OCI-LY3 (cell line): ENCODE results near the gene BCKDHB.

Experiments
- EZH2phosphoT487 ChIP-seq: fragments of 200-600 bp; shearing (Covaris generic); IDR thresholded peaks from 2 replicates; pipeline ENCODE4 v1.6.1; 2018; ENCODE audit warnings: antibody characterized with exemption, mixed run types, low read depth
- TF ChIP-seq, protein P1 (sequence below): fragments of 200-600, 300-600 bp; sonication (generic); IDR thresholded peaks from 2 replicates; pipeline ENCODE4 v1.5.1; 2014; ENCODE audit warnings: antibody characterized with exemption, low read length, low read depth

DNA sequence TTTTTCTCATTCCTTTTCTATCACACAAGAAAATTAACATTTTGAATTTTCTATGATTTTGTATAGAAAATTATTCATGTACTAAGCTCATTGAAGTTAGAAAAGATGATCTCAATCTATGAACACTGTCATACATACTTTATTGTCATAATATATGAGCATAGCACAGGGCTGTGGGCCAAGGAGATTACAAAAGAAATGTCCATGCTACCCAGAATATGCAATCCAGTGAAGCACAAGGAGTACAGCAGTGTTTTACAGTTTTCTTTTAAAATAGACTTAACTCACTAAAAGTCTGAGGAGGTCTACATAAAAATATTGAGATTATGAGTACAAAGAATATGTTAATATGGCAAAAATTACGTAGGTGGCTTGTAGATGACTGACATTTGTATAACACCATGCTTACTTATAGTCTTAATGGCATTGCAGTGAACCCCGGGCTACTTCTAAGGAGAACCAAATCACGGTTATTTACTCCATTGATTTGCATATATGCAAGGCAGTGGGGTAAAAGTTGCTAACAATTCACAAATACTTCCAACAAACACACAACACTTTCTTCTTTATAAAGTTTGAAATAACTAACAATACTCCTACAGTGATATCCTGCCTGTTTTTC lies 257.1 kb downstream of the BCKDHB start:
- TF ChIP-seq EZH2phosphoT487, result no peak
- TF ChIP-seq, protein P1, sequence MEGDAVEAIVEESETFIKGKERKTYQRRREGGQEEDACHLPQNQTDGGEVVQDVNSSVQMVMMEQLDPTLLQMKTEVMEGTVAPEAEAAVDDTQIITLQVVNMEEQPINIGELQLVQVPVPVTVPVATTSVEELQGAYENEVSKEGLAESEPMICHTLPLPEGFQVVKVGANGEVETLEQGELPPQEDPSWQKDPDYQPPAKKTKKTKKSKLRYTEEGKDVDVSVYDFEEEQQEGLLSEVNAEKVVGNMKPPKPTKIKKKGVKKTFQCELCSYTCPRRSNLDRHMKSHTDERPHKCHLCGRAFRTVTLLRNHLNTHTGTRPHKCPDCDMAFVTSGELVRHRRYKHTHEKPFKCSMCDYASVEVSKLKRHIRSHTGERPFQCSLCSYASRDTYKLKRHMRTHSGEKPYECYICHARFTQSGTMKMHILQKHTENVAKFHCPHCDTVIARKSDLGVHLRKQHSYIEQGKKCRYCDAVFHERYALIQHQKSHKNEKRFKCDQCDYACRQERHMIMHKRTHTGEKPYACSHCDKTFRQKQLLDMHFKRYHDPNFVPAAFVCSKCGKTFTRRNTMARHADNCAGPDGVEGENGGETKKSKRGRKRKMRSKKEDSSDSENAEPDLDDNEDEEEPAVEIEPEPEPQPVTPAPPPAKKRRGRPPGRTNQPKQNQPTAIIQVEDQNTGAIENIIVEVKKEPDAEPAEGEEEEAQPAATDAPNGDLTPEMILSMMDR, result no peak
